ENCODE data around the gene BACE2.
A peak's percentile ranks its signal among the peaks of the same experiment; 100 is the strongest.

The BACE2 gene

GRCh38 chr21:41168391-41169257, 664 bp downstream of the BACE2 start:
- no peak for TF ChIP-seq ZNF70 (CRISPR knock-in tag; IDR thresholded peaks at IDR 0.05)
- no peak; the same call in 2 of the 3 replicates for ATAC-seq

- no peak for TF ChIP-seq GLIS3 (CRISPR knock-in tag; IDR thresholded peaks at IDR 0.05)
- no peak for TF ChIP-seq ZNF8 (CRISPR knock-in tag; IDR thresholded peaks at IDR 0.05)
- no peak for TF ChIP-seq ZNF70 (CRISPR knock-in tag; IDR thresholded peaks at IDR 0.05)
- no peak for TF ChIP-seq ZFP3 (CRISPR knock-in tag; IDR thresholded peaks at IDR 0.05)
- TF ChIP-seq ZFP30 (CRISPR knock-in tag; IDR thresholded peaks at IDR 0.05) = no peak
- no peak for TF ChIP-seq ISL1 (CRISPR knock-in tag; IDR thresholded peaks at IDR 0.05)
- no peak for ATAC-seq
These were observed 1.3 kb downstream of the BACE2 start for GRCh38 chr21:41169258-41169576.

- ATAC-seq = no peak
- no peak for TF ChIP-seq CSRNP3 (CRISPR knock-in tag; IDR thresholded peaks at IDR 0.05)
- TF ChIP-seq TSHZ2 (CRISPR knock-in tag; IDR thresholded peaks at IDR 0.05) = no peak
- TF ChIP-seq ARNTL (CRISPR knock-in tag; IDR thresholded peaks at IDR 0.05; ENCODE audit: borderline replicate concordance, low read depth) = no peak
- no peak for TF ChIP-seq PATZ1 (CRISPR knock-in tag; IDR thresholded peaks at IDR 0.05; ENCODE audit: borderline replicate concordance)
- TF ChIP-seq ESRRG (CRISPR knock-in tag; IDR thresholded peaks at IDR 0.05) = no peak
- TF ChIP-seq RARB (CRISPR knock-in tag; IDR thresholded peaks at IDR 0.05) = no peak
- no peak for TF ChIP-seq PPARA (CRISPR knock-in tag; IDR thresholded peaks at IDR 0.05; ENCODE audit: borderline replicate concordance)
- no peak for TF ChIP-seq ISL1 (CRISPR knock-in tag; IDR thresholded peaks at IDR 0.05)
- TF ChIP-seq ZNF8 (CRISPR knock-in tag; IDR thresholded peaks at IDR 0.05) = no peak
- no peak for TF ChIP-seq CREB5 (CRISPR knock-in tag; IDR thresholded peaks at IDR 0.05; ENCODE audit: low read depth)
- no peak for TF ChIP-seq TOX (CRISPR knock-in tag; IDR thresholded peaks at IDR 0.05; ENCODE audit: borderline replicate concordance)
- no peak for TF ChIP-seq ZNF70 (CRISPR knock-in tag; IDR thresholded peaks at IDR 0.05)
- TF ChIP-seq SNAI2 (CRISPR knock-in tag; IDR thresholded peaks at IDR 0.05) = no peak
- TF ChIP-seq ZC3H10 (CRISPR knock-in tag; IDR thresholded peaks at IDR 0.05) = no peak
- no peak for TF ChIP-seq TCF4 (CRISPR knock-in tag; IDR thresholded peaks at IDR 0.05; ENCODE audit: borderline replicate concordance)
- TF ChIP-seq OSR1 (CRISPR knock-in tag; IDR thresholded peaks at IDR 0.05) = no peak
- no peak for TF ChIP-seq ZFP30 (CRISPR knock-in tag; IDR thresholded peaks at IDR 0.05)
- TF ChIP-seq GLIS3 (CRISPR knock-in tag; IDR thresholded peaks at IDR 0.05) = no peak
- no peak for TF ChIP-seq ZFP3 (CRISPR knock-in tag; IDR thresholded peaks at IDR 0.05)
- TF ChIP-seq BACH2 (CRISPR knock-in tag; IDR thresholded peaks at IDR 0.05; ENCODE audit: borderline replicate concordance) = no peak
These were observed 1.7 kb downstream of the BACE2 start for GRCh38 chr21:41169701-41170100.

- peak; percentile 74 for ATAC-seq
- TF ChIP-seq CSRNP3 (CRISPR knock-in tag; IDR thresholded peaks at IDR 0.05) = no peak
- TF ChIP-seq ZNF70 (CRISPR knock-in tag; IDR thresholded peaks at IDR 0.05) = no peak
- no peak for TF ChIP-seq ESRRG (CRISPR knock-in tag; IDR thresholded peaks at IDR 0.05)
- no peak for TF ChIP-seq ZC3H10 (CRISPR knock-in tag; IDR thresholded peaks at IDR 0.05)
- TF ChIP-seq POU6F1 (CRISPR knock-in tag; IDR thresholded peaks at IDR 0.05; ENCODE audit: borderline replicate concordance, low read depth) = no peak
- TF ChIP-seq ZFP30 (CRISPR knock-in tag; IDR thresholded peaks at IDR 0.05) = no peak
- TF ChIP-seq BACH2 (CRISPR knock-in tag; IDR thresholded peaks at IDR 0.05; ENCODE audit: borderline replicate concordance) = no peak
- TF ChIP-seq SNAI2 (CRISPR knock-in tag; IDR thresholded peaks at IDR 0.05) = no peak
- TF ChIP-seq ZNF8 (CRISPR knock-in tag; IDR thresholded peaks at IDR 0.05) = no peak
- TF ChIP-seq TSHZ2 (CRISPR knock-in tag; IDR thresholded peaks at IDR 0.05) = no peak
These were observed 2.5 kb downstream of the BACE2 start for GRCh38 chr21:41170442-41170841.

Measured in SK-N-SH treated with all-trans-retinoic acid at 6 μM for 48 hours (cell line).